ENCODE results near the gene SLITRK1.

SLITRK1 gene

DNA sequence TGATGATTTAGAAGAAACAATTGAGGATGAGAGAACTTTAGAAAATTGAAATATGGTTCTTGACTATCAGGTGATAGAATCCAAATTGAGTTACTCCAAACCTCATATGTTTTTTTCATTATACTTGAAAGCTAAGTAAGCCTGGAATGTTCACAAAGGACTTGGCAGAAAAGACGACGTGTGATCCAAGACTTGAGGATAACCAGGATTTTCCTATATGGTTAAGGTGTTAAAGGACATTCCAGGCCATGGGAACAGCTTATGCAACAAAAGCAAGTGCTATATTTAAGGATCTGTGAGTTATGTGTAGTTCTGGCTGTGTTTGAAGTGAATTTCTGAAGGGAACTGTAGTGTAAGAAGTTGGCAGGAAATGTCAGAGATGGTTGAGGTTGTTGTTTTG, 52.5 kb downstream of the SLITRK1 start:
- TF ChIP-seq, protein P1, sequence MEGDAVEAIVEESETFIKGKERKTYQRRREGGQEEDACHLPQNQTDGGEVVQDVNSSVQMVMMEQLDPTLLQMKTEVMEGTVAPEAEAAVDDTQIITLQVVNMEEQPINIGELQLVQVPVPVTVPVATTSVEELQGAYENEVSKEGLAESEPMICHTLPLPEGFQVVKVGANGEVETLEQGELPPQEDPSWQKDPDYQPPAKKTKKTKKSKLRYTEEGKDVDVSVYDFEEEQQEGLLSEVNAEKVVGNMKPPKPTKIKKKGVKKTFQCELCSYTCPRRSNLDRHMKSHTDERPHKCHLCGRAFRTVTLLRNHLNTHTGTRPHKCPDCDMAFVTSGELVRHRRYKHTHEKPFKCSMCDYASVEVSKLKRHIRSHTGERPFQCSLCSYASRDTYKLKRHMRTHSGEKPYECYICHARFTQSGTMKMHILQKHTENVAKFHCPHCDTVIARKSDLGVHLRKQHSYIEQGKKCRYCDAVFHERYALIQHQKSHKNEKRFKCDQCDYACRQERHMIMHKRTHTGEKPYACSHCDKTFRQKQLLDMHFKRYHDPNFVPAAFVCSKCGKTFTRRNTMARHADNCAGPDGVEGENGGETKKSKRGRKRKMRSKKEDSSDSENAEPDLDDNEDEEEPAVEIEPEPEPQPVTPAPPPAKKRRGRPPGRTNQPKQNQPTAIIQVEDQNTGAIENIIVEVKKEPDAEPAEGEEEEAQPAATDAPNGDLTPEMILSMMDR (conservative IDR thresholded peaks at IDR 0.05; ENCODE audit: control insufficient read depth, insufficient read depth, low read depth, low read length) = no peak
- H3K4me3 ChIP-seq (ENCODE audit: control insufficient read depth, low read depth, low read length) = no peak overlapping the region
- no peak for DNase-seq (ENCODE audit: low read depth)

DNA sequence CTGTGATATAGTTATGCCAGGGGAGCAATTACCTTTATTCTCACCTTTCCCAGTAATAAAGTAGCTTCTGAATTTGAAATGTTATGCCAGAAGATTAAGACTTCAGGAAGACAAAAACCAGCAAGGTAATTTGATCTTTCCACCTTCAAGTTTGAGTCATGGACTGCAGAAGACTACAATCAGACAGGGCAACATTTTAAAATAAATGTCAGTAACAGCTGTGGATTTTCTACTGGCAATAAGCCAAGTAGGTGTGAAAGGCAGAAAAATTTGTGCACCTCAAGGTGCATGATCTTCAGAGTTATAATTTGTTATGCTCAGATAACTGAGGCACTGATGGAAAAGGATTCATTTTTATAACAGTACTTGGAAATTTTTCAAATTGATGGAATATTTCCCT, 54.9 kb downstream of the SLITRK1 start:
- no peak overlapping the region for H3K4me3 ChIP-seq (ENCODE audit: control insufficient read depth, low read depth, low read length)
- TF ChIP-seq, protein P1 (conservative IDR thresholded peaks at IDR 0.05; ENCODE audit: control insufficient read depth, insufficient read depth, low read depth, low read length) = no peak
- DNase-seq (ENCODE audit: low read depth) = no peak
